Activated CD4-positive, CD25-positive, alpha-beta regulatory T cell treated with anti-CD3 and anti-CD28 coated beads, Interleukin-2, amount 50 U/mL, for 24 hours (primary cell): ENCODE measurements around the gene PPIP5K2.
A peak's percentile ranks its signal among the peaks of the same experiment; 100 is the strongest.
"Not testable (repeated sequence)": the region's sequence is repeated elsewhere in the genome, so short reads cannot be mapped to it uniquely, and the experiment has no call there.

ENCODE experiments used
- ATAC-seq, 2 donors: fragments of 150-1000 bp; cut with Tn5 transposase; one replicate each; pipeline ENCODE4 v1.10.0; 2021; ENCODE audit warnings: mild to moderate bottlenecking in 1 of 2, moderate library complexity in 1 of 2

The PPIP5K2 gene

DNA sequence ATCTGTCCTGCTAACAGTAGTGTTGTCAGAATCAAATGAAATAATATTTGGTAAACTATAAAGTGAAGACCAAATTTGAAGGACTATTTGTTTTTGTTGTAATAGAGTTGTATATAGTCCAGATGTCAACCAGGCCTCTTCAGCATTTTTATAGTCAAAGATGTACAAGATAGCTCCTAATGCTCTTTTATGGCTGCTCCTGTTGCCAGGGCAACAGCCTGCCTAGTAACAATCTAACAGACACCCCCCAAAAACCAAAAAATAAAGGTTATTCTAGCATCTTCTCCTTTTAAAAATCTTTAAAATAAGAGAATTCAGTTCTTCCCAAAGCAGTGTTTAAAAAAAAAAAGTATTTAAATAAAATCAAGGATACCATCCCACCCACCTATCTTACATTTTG lies 89.0 kb downstream of the PPIP5K2 start:
- ATAC-seq = no peak

DNA sequence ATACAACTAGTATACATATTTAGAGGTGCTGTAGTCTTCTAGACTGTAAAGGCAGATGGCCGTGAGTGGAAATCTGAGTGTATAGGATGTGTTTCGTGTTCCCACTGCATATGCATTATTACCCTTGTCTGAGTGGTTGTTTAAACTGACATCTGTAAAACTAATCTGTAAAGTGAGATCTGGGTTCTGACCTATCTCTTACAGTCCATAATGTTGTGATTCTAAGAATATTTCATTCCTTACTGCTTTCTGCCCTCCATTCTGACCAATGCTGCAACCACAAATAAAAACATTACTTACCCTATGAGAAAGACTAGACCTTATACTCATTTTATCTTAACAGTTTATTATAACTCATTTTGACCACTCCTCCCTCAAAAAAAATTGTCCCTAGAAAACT lies 90.9 kb downstream of the PPIP5K2 start:
- ATAC-seq = no peak

DNA sequence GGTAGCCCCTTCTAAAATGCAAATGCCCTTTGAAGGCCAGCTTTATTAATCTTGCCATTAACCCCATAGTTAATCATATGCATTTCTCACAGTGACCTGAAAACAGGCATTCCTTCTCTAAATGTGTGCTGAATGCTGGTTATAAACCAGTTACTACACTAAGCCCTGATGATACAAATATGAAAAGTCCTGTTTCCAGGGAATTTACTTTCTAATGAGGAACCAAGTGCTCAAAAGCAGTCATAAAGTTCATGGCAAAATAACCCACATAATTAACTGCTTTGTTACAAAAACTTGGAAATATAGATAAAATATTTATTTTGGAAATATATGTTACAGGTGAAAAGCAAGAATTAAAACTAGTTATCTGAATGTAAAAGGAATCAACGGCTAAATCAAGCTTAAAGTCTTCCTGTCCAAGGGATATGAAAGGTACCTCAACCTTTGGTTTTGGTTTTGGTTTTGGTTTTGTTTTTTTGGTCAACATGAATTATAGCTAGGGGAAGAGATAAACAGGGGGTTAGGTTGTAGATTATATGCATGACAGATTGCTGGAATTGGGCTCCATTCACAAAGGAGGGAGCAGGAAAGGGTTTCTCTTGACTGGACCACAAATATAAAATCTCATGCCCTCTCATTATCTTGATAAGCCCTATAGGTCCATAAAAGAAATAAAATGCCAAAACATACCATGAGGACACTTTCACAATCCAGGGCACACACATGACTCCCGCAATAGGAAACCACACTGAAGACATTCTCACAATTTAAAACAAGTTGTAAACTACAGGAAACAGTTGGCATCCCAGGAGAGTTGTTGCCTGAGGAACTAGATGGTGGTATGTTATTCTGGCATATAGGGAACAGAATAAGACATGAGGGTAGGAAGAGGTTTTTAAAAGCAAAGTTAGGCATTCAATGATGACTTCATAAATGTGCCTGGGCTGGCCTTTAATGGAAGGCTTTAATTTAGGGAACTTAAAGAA lies 91.8 kb downstream of the PPIP5K2 start:
- no peak for ATAC-seq

DNA sequence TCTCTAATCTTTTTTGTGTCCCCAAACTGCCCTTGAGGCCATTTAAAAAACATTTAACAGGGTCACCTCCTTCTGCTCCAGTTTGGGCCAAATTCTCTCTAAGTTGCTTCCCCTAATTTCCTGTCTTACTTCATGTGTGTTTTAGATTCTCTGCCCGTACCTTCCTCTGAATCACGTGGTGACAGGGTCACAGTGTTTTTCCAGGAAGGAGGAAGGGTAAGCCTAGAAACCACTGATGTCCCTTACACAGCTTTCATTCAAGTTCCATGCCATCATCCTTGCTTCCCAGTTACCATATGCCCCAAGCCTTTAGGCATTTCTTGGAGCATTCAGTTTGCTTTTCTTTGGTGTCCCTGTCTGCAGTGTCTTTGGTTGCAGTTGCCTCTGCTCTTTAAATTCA lies 96.0 kb downstream of the PPIP5K2 start:
- ATAC-seq = no peak

DNA sequence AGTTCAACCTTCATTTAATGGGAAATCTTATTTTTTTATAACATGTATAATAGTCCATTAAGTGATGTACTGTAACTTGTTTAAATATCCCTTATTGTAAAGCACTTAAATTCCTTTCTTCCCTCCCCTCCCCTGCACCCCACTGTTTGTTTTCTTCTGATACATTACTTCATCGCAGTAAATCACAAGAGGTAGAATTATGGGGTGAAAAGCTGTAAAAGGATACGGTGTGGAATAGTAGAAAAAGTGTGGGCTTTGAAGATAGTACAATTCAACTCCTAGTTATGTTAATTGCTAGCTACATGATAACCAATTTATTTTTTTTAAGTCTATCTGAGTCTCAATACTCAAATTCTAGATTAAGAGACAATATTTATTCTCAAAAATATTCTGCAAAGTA lies 96.6 kb downstream of the PPIP5K2 start:
- ATAC-seq = no peak

DNA sequence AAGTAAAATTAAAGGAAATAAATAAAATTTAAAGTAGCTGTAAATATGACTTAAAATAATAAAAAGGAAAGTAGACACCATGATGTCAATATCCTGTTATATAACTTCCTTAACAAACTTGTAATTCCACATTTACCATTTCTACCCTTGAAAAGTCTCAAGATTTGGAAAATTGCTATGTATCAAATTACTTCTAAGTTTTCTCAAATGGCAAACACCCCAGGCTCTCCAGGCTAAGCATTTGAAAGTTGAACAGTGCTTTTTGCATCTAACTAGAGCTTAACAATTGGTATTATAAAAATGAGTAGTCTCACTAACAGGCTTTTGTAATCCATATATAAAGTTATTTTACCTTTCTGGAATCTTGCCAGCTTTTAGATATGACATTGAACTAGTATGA lies 97.0 kb downstream of the PPIP5K2 start:
- ATAC-seq = no peak

DNA sequence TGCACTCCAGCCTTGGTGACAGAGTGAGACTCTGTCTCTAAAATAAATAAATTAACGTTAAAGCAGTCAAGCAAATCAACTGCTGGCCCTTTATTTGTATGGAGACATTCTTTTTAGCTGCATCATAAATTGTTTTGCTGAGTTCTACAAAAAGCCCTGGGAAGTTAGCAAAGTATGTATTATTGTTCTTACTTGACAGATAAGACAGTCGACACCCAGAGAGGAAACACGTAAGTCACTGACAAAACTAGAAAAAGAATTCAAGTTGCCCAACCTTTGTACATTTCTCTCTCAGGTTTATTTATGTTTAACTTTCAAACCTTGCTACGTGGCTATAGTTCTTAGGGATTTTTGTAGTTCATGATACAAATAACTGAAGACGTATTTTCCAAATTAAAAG lies 98.1 kb downstream of the PPIP5K2 start:
- no peak for ATAC-seq

DNA sequence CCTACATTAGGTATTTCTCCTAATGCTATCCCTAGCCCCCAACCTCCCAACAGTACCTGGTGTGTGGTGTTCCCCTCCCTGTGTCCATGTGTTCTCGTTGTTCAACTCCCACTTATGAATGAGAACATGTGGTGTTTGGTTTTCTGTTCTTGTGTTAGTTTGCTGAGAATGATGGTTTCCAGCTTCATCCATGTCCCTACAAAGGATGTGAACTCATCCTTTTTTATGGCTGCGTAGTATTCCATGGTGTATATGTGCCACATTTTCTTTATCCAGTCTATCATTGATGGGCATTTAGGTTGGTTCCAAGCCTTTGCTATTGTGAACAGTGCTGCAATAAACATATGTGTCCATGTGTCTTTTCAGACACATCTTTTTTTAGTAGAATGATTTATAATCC lies 99.0 kb downstream of the PPIP5K2 start:
- ATAC-seq = not testable (repeated sequence)

DNA sequence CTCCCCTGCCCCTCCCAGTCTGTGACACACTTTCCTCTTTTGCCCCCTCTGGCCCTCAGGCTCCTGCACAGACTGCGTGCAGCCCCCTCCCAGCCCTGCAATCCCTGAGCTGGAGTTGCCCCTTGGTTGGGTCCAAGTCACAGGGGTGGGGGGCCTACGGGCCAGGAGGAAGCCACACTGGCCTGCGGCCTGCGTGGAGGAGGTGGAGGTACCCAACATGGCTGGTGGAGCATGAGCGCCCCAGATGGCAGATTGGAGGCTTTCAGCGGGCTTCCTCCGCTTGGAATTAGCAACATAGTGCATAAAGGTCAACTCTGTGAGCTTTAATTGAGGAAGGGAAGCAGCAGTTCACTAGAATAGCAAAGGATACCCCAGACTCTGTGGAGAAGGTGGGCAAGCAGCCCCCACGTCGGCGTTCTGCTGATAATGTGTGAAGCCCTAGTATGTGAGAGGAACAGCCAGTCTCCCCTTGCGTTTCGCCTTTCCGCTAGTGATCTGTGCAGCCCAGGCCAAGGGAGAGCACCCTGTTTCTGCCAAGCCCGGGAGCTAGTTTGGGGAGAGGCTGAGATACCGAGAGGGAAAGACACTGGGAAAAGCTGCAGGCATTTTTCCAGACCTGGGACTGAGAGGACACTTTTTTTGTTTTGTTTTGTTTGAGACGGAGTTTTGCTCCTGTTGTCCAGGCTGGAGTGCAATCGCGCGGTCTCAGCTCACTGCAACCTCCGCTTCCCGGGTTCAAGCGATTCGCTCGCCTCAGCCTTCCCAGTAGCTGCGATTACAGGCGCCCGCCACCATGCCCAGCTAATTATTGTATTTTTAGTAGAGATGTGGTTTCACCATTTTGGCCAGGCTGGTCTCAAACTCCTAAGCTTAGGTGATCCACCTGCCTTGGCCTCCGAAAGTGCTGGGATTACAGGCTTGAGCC lies 103.2 kb downstream of the PPIP5K2 start:
- ATAC-seq = no peak

DNA sequence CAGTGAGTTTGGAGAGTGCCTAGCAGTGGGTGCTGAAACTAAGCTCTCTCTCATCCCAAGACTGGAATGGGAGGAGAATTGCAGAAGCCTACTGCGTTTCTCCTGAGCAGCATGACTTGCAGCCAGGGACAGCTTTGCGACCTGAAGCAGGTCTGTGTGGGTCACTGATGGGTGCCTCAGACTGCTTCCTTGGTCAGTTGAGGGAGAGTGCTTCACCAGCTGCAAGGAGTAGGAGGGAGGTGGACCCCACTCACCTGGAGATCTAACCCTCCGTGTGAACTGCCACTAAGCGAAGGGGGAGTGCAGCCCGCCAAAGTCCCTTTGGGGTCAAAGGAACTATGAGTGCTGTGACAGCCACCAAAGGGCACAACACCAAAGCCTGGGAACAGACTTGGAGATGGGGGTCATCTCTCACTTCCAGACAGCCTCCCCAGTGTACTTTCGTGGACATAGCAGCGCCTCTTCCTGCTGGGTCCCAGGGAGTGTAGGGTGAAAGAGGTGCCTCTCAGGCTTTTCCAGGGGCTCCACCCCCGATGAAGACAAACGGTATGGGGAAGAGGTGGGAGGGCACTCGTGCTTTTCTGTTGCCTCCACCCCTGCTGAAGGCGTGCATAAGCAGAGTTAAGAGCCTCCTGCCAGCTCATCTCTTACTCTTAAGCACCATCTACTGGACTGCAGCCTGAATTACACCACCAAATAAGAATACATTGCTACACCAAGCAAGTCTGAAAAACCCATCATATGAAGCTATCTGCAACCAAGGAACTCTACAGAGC lies 104.2 kb downstream of the PPIP5K2 start:
- peak; percentile 72 to 87 for ATAC-seq

DNA sequence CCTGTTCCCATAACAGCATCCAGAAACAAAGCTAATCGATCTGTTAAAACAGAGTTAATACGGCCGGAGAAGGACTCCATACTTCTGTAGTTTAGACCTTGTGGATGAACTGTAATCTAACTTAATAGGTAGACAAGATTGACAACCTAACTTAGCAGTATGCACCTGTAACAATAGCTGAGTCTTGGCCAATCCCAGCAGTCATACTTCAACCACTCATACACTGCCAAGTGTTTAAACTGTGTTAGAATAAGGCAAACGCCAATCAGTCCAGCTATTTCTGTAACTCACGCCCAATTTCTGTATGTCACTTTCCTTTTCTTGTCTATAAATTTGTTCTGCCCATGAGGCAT lies 104.8 kb downstream of the PPIP5K2 start:
- no peak for ATAC-seq

DNA sequence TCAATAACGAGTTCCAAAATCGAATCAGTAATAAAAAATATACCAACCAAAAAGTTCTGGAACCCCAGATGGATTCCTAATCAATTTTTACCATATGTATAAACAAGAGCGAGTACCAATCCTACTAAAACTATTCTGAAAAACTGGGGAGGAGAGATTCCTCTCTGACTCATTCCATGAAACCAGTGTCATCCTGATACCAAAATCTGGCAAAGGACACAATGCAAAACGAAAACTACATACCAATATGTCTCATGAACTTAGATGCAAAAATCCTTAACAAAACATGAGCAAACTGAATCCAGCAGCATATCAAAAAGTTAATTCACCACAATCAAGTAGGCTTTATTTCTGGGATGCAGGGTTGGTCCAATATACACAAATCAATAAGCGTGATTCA lies 108.0 kb downstream of the PPIP5K2 start:
- ATAC-seq = no peak

DNA sequence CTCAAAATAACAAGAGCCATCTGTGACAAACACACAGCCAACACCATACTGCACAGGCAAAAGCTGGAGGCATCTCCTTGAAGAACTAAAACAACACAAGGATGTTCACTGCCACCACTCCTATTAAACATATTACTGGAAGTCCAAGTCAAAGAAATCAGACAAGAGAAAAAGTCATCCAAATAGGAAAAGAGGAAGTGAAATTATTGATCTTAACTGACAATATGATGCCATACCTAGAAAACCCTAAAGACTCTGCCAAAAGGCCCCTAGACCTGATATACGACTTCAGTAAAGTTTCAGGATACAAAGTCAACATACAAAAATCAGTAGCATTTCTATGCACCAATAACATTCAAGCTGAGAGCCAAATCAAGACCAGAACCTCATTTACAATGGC lies 108.5 kb downstream of the PPIP5K2 start:
- no peak for ATAC-seq

DNA sequence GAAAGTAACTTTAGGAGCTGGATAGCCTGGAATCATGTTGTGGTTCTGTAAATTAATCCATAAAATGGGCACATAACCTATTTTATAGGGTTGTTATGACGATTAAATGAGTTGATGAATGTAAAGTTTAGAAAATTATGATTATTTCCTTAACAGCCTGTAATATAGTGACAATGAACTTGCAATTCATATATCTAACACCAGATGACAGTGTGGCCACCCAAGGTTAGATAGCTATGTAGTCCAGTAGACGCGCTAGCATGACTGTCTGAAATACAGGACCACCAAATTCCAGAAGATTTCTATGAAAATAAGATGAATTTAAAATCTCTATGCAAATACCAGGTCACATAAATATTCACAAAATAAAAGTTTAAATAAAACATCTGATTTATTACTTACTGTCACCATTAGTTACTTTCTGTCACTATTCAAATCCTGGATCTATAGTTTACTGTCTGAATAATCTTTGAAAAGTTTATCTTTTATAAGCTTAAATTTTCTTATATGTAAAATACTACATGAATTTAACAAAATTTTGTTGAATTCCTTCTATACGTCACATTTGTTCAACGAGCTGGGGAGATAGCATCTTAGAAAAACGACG lies 112.4 kb downstream of the PPIP5K2 start:
- ATAC-seq = peak; percentile 56 to 70

DNA sequence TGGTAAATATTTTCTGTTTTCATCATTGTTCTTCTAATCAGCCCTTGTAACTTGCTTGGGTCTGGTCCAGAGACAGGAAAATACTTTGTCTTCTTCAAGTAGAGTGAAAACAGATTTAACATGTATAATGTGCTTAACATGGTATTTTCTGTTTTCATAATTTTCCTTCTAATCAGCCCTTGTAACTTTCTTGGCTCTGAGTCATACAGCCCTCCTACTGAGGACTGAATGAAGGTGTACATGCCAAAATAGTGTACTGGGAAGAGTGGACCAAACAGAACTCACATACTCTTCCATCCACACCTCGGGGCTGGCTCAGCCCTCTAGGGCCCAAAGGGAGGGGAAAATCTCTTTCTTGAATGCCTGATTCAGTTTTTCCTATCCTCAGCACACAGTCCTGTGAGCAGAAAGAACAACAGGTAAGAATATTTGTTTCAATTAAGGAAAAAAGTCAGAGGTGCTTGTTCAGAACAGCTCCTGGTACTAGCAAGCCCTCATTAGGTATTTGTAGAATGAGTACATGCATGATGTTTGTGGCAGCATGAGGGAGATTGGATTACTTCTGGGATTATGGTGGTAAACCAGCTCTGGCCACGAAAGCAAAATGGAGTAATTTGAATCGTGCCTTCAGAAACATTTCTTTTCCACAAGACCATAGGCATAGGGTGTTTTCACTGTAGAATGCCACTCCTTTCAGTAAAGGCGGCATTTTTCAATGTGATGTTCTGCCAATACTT lies 114.3 kb downstream of the PPIP5K2 start:
- peak in 1 of 2 donors; percentile 17 for ATAC-seq

DNA sequence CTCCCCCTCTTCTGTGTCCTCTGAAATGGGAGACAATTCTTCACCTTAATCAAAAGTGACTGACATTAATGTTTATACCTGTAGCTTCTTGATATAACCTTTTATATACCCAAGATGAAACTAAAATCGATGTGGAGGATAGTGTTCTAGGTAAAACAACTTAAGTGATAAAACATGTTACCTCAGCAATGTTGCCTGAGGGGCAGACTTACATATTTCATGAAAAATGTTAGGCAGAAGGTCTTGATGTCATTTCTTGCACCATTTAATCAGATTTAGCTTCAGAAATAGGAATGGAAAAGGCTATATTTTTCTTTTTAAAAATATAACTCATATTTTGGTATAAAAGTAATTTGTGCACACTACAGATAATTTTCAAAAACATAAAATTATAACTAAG lies 115.8 kb downstream of the PPIP5K2 start:
- no peak for ATAC-seq

DNA sequence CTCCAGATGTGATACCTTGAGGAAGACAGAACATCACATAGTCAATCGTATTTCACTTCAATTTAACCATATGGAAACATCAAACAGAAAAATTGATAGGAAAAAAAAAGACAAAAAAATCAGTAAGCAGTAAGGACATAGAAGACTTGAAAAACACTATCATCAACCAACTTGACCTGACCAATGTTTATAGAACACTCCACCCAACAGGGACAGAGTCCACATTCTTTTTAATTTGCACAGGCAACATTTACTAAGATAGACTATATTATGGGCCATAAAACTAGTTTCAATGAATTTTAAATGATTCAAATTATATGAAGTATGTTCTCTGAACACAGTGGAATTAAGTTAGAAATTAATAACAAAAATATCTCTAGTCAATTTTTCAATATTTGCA lies 117.7 kb downstream of the PPIP5K2 start:
- ATAC-seq = no peak

DNA sequence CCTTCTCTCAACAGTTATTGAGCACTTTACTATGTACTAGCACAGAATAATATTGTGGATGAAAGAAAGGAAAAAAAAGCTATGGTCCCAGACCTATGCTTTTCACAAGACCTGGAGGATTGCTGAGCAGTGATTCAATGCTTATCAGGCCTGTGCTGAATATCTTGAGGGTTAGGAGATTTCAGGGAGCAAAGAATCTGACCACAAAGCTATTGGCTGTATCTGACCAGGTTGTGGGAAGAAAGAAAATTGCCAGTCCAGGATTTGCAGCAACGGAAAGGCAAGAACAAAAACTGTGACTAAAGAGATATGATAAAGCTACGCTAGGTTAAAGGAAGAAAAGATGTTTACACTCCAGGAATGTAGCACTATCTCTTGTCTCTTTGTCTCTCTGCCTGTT lies 123.6 kb downstream of the PPIP5K2 start:
- no peak for ATAC-seq

DNA sequence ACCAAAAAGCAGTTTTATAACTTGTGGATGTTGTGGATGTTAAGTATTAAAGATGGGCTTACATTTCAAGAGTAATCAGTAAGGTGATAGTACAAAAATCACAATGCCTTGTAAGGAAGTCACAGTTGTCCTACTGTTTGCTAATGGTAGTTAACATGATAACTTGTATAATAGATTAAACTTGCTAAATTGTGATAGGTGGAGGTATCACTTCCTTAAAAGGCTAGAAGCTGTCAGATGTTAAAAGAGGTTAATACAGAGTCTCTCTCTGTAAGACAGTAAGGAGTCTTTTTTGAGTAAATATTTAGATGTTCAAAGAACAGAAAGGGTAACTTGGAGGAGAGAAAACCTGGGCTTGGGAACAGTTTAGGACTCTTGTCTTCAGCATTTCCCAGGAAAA lies 124.3 kb downstream of the PPIP5K2 start:
- ATAC-seq = no peak

DNA sequence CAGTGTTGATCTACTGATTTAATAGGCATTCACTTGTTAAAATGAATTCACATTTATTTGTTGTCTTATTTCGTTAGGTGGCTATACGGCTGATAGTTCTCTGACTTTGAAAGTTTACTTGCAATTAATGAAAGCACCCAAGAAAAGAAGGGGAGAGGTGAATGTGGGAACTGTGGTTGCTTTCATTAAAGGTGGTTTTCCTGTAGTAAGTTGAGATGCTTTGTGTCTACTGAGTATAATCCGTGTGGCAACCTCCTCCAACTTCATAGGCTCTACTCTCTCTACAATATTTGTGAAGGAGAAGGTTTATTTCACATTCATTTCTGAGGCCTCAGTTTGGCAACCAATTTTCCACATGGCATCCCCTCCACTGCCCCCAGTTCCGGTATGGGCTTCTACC lies 125.7 kb downstream of the PPIP5K2 start:
- no peak for ATAC-seq

DNA sequence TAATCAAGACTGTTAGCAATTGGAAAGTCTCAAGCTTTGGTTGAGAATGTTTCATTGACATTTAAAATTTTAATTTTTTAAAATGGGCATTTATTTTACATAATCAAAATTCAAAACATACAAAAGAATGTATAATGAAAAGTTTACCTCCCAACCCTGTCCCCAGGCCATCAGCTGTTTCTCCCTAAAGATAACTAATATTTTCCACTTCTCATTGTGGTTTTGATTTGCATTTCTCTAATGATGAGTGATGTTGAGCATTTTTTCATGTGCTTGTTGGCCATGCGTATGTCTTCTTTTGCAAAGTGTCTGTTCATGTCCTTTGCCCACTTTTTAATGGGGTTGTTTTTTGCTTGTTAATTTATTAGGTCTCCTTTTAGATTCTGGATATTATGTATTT lies 127.0 kb downstream of the PPIP5K2 start:
- ATAC-seq = no peak

DNA sequence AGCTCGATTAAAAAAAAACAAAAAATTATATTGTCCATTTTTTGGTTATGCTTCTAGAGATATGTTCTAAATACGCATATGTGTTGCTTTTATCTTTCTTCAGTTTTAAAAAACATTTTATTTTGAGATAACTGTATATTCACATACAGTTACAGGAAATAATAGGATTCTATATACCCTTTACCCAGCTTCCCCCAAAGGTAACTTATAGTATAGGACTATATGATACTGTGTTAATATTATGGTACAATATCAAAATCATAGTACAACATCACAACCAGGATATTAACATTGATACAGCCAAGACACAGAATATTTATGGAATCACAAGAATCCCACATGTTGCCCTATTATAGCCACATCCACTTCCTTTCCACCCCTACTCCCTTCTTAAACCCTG lies 129.0 kb downstream of the PPIP5K2 start:
- ATAC-seq = no peak
